ENCODE measurements around the gene MAP3K9. TPM values are rescaled to one million over a fixed set of nuclear protein-coding genes. Genes with fewer than 3 reads are reported as not detected.

Gene MAP3K9
- total RNA-seq, 4 donors from 2014 or later = 5.0 to 12.7 (median 8.3) TPM

GRCh38 chr14:70722418-70722817 is 86.9 kb downstream of the MAP3K9 start:
- Histone ChIP-seq H3K27me3 (no peaks in the 10 kb centered on the region), H3K4me1 (no peaks in the 10 kb centered on the region), H3K27ac (no peak overlapping the region), H3K9me3 (no peaks in the 10 kb centered on the region), H3K36me3 (no peaks in the 10 kb centered on the region), H3K4me3 (no peak overlapping the region)
- no peak for DNase-seq
- TF ChIP-seq CTCF (IDR thresholded peaks at IDR 0.05) = no peak
- TF ChIP-seq EP300 (IDR thresholded peaks at IDR 0.05; ENCODE audit: low read depth) = no peak
- no peak for TF ChIP-seq POLR2AphosphoS5 (IDR thresholded peaks at IDR 0.05)
- TF ChIP-seq POLR2A (IDR thresholded peaks at IDR 0.05) = no peak
- intact Hi-C loops (cut with DNase I; ENCODE audit: low total_unique reads) = no loop called here
- 36% methylated on average over 3 of the region's 3 CpGs for WGBS, 2 donors (ENCODE audit: low coverage in 1 of 2)
- in situ Hi-C loops (cut with MboI; ENCODE audit: low pct_ligation_motif_present in 1 of 4, low pct_unique_long_range_greater_than_20kb in 1 of 4, low sequenced_read_pairs in 3 of 4) = no loop called here

GRCh38 chr14:70721542-70721941 is 87.8 kb downstream of the MAP3K9 start:
- WGBS, 2 donors (ENCODE audit: low coverage in 1 of 2) = 67% methylated on average over 2 of the region's 2 CpGs; no CpG with 5 or more reads in 1 of the 2 donors
- Histone ChIP-seq H3K4me3 (no peak overlapping the region), H3K27ac (no peak overlapping the region), H3K27me3 (no peaks in the 10 kb centered on the region), H3K9me3 (no peaks in the 10 kb centered on the region), H3K4me1 (no peaks in the 10 kb centered on the region), H3K36me3 (no peaks in the 10 kb centered on the region)
- no peak for DNase-seq
- in situ Hi-C loops (cut with MboI; ENCODE audit: low pct_ligation_motif_present in 1 of 4, low pct_unique_long_range_greater_than_20kb in 1 of 4, low sequenced_read_pairs in 3 of 4) (no loop called here), intact Hi-C loops (cut with DNase I; ENCODE audit: low total_unique reads) (no loop called here)
- TF ChIP-seq POLR2A (IDR thresholded peaks at IDR 0.05) (no peak), EP300 (IDR thresholded peaks at IDR 0.05; ENCODE audit: low read depth) (no peak), CTCF (IDR thresholded peaks at IDR 0.05) (no peak), POLR2AphosphoS5 (IDR thresholded peaks at IDR 0.05) (no peak)

- TF ChIP-seq POLR2A (IDR thresholded peaks at IDR 0.05) (no peak), CTCF (IDR thresholded peaks at IDR 0.05) (no peak), EP300 (IDR thresholded peaks at IDR 0.05; ENCODE audit: low read depth) (no peak), POLR2AphosphoS5 (IDR thresholded peaks at IDR 0.05) (no peak)
- Histone ChIP-seq H3K4me3 (no peak overlapping the region), H3K27me3 (no peaks in the 10 kb centered on the region), H3K27ac (no peak overlapping the region), H3K36me3 (no peaks in the 10 kb centered on the region), H3K9me3 (no peaks in the 10 kb centered on the region), H3K4me1 (peaks cover 0 to 3% (median 0%) of the 10 kb centered on the region in 4 donors)
- intact Hi-C loops (cut with DNase I; ENCODE audit: low total_unique reads) = no loop called here
- WGBS, 2 donors (ENCODE audit: low coverage in 1 of 2) = 55 to 70% methylated on average over 4 to 8 of the region's 8 CpGs
- no peak for DNase-seq
- in situ Hi-C loops (cut with MboI; ENCODE audit: low pct_ligation_motif_present in 1 of 4, low pct_unique_long_range_greater_than_20kb in 1 of 4, low sequenced_read_pairs in 3 of 4) = loop anchor here in 2 of 4 donors (10.0 kb wide), 1 partner anchor 94 kb away; no protein-coding TSS in a partner anchor
Observed at GRCh38 chr14:70718383-70719118, 90.8 kb downstream of the MAP3K9 start.

GRCh38 chr14:70716958-70717357 is 92.4 kb downstream of the MAP3K9 start:
- no peak overlapping the region for H3K27ac ChIP-seq
- in situ Hi-C loops (cut with MboI; ENCODE audit: low pct_ligation_motif_present in 1 of 4, low pct_unique_long_range_greater_than_20kb in 1 of 4, low sequenced_read_pairs in 3 of 4) (loop anchor here in 2 of 4 donors (10.0 kb wide), 1 partner anchor 92 kb away; no protein-coding TSS in a partner anchor), intact Hi-C loops (cut with DNase I; ENCODE audit: low total_unique reads) (no loop called here)
- H3K4me1 ChIP-seq = peaks cover 0 to 5% (median 0%) of the 10 kb centered on the region in 4 donors
- no peaks in the 10 kb centered on the region for H3K9me3 ChIP-seq
- no peak for DNase-seq
- TF ChIP-seq CTCF (IDR thresholded peaks at IDR 0.05) = no peak
- TF ChIP-seq POLR2A (IDR thresholded peaks at IDR 0.05) = no peak
- no peak for TF ChIP-seq EP300 (IDR thresholded peaks at IDR 0.05; ENCODE audit: low read depth)
- TF ChIP-seq POLR2AphosphoS5 (IDR thresholded peaks at IDR 0.05) = no peak
- no peaks in the 10 kb centered on the region for H3K27me3 ChIP-seq
- no peaks in the 10 kb centered on the region for H3K36me3 ChIP-seq
- 55 to 71% methylated on average over 1 of the region's 1 CpG for WGBS, 2 donors (ENCODE audit: low coverage in 1 of 2)
- H3K4me3 ChIP-seq = no peak overlapping the region
